Measurements from ENCODE around the gene NBAS. TPM values are rescaled to one million over a fixed set of nuclear protein-coding genes. Genes with fewer than 3 reads are reported as not detected.

NBAS gene
- total RNA-seq, 1 experiment from 2014 or later: 46.7 TPM

DNA sequence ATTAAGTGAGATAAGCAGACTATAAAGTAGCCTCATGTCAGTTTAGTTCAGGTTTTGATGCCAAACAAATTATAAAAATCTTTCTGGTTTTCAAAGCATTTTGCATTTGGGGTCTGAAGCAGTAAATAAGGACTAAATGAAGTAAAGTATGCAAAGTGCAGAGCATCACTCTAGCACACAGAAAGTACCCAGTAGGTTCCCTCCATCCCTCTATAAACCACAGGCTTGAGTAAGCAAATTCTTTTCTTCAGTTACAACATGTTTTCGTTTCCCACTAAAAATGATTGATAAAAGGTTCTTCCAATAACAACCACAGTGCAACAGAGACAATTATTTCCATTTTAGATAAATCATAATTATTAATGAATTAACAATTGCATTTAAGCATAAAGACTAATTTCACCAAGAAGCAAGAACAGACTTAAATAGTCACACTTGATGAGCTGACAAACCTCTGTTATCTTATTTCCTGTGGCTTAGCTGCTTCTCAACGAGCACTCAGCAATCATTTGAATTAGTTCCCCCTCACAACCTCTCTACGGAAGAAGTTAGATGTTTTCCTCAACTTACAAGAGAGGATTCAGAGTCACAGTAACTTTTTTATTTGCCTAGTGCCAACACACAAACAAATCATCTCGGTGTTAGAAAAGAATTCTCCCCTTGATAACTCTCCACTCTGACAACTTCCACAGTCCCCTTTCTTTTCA lies 249.8 kb downstream of the NBAS start:
- no peak for DNase-seq (ENCODE audit: low read depth)

GRCh38 chr2:15307526-15307925 lies 253.6 kb downstream of the NBAS start:
- DNase-seq (ENCODE audit: low read depth): no peak

- no peak for DNase-seq (ENCODE audit: low read depth)
Observed at GRCh38 chr2:15306706-15307105, 254.4 kb downstream of the NBAS start.

- no peak for DNase-seq (ENCODE audit: low read depth)
Observed at GRCh38 chr2:15303874-15304273, 257.3 kb downstream of the NBAS start.

DNA sequence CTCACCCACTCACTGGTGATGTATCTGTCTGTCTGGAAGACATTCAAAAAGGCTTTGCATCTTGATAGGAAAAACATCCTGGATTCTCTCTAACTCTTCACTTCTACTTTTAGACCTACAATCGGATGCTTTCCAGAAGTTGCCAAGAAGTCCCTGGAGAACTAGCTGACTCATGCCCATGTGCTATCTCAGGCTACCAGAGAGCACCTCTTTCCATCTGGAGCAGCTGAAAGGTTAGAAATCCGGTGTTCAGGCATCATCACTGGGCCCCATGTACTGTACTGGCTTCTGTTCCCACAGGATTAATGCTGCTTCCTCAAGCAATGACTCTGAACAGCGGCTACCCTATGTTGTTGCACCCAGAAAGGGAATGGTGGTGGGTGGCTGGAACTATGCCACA lies 259.0 kb downstream of the NBAS start:
- peak; percentile 30 for DNase-seq (ENCODE audit: low read depth)

DNA sequence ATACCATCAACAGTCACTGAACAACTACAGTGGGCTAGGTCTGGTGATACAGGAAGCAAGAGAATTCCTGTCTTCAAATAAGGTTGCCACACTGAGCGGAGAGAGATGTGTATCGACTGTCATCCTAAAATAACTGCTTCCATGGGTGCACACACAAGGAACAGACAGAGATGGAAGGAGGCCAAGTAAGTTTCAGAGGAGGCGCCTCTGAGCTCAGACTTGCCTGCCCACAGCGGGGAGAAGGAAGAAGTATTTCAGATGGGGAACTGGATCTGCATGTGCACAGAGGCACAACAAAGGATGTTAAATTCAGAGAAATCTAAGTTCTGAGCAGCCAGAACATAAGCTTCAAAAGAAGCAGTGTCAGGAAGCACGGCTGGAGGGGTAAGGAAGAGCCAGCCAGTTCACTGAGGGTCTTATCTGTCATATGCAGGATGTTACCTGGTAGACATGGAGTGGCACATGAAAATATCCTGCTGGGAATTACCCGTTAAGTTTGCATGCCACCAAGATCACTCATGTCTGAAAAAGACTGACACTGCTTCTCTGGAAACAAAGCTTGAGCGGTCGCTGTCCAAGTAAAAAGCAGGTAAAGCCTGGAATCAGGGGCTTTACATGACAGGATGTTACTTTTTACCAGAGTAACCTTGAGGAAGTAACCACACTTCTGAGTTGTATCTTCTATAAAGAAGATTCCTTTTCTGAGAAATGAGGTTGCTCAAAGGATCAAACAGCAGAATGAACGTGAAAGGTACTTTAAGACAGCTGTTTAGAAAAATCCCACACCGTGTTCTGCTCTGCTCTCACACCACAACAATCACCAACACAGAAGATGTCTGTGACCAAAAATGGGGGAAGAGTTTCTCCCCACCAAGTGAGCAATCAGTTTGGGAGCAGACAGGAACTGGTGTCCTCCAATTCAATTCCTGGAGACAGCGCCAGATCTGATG lies 260.2 kb downstream of the NBAS start:
- DNase-seq (ENCODE audit: low read depth): no peak

DNA sequence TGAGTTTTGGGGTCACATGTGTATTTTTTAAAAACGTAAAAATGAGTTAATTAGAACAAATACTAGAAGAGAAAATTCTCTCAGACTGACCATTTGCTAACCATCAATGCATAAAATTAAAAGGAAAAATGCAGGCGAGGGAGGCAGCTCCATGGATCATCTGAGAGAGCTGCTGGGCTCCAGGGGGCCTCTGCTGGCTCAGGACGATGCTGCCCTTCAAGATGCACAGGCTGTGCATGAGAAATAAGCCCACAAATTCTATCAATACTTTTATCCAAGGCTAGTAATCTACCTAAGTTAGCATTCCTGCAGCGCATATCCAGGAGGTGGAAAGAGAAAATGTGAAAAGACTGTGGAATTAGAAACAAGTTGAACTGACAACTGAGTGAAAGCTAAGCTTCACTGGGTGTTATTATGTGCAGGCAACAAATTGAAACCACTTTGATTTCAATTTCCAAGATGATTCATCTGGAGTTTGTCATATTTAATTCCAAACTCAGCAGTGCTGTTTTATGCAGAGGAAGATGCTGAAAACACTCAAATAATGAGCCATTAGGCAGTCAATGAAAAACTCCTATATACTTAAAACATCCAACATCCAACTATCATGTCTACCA lies 261.1 kb downstream of the NBAS start:
- DNase-seq (ENCODE audit: low read depth): no peak

DNA sequence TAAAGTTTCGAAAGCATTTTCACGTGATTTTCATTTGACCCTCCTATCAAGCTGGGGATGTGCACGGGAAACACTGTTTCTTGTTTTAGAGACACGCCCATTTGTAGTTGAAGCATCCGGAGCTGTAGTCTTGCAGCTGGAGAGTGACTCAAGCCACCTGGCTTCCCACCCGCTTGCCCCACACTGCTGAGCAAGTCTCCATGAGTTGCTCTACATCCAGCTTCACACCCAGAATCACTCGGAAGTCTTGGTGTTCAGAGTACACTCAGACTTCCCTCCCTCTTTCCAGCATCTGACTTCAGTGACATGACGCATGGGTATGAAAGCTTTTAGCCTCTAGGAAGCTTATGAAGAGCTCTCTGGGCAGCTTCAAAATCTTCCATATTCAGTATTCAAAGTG lies 262.4 kb downstream of the NBAS start:
- peak; percentile 76 for DNase-seq (ENCODE audit: low read depth)

DNA sequence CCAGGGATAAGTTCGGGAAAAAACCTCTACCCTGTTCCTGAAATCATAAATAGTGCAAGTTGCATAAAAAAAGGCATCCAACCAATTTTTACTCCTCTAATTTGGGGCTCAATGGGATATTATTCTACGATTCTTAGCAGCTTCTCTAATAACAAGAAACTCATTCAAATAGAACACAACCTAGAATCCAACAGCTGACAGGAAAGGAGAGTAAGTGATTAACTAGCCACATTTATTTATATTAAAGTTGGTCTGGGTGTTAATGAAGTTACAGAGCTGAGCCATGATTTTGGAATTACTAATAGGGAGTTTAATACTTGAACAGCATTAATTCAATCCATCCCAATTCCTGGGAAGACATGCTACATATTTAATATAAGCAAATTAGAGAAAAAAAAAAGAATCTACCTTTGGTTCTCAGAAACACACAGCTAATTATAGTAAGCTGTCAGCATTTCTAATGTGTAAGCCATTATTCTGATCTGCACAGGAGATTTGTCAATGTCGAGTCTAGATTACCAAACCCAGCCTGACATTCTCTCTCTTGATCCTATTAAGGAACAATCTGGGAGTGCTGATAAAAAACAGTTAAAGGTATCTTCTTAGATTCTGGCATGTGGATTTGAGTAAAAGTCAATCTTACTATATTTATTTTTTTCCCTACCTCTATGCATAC lies 267.7 kb downstream of the NBAS start:
- DNase-seq (ENCODE audit: low read depth): no peak

- DNase-seq (ENCODE audit: low read depth): no peak
Observed at GRCh38 chr2:15287447-15288184, 273.5 kb downstream of the NBAS start.

DNA sequence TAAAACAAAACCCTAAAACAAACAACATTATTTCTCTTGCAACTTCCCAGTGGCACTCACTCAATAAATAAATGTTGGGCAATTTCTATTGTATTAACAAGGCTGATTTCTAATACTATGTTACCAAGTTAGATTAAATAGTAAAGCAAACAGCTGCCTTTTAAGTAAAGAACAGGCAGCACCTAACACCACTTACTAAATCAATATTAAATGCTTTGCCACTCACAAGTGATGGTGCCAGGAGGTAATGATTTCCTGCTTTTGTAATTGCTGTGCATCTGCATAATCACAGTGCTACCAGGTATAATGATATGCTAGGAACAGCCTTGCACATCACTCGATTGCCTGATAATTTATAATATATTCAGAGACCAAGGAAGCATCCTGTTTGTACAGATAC lies 276.5 kb downstream of the NBAS start:
- DNase-seq (ENCODE audit: low read depth): no peak

DNA sequence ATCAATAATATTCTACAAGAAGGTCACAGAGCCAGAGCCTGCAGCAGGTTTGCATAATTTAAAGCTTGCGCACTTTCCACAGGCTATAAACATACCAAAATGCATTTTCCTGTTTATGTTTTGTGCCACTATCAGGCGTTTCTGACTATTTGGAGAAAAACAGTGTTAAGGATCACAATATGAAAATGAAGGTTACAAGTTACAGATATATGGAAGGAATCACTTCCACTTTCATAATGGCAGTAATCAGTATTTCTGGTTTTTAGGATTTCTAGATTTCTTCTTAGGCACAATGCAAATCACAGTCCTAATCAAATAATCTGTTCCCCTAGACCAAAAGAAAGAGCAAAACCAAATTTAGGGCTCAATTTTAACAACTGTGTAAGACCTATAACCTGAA lies 279.5 kb downstream of the NBAS start:
- no peak for DNase-seq (ENCODE audit: low read depth)

GRCh38 chr2:15279201-15279876 lies 281.8 kb downstream of the NBAS start:
- DNase-seq (ENCODE audit: low read depth): no peak

GRCh38 chr2:15278296-15278695 lies 282.8 kb downstream of the NBAS start:
- no peak for DNase-seq (ENCODE audit: low read depth)

DNA sequence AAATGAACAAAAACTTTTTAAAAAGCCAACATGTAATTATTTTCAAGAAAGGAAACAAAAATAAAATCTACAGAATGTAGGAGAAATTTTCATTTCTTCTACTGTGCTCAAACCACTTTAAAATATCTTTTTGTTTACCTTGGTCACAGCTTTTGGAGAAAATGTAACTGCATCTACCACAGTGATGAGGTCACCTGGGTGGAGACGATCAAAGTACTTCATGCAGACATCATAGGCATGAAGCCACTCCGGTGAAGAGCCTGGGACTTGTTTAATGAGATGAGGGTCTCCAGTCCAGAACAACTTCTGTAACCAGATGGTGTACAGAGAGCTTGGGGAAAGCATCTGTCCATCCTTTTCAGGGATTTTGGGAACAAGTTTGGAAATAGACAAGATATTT lies 285.8 kb downstream of the NBAS start:
- DNase-seq (ENCODE audit: low read depth): no peak

GRCh38 chr2:15273452-15273851 lies 287.7 kb downstream of the NBAS start:
- DNase-seq (ENCODE audit: low read depth): no peak

GRCh38 chr2:15272942-15273341 lies 288.2 kb downstream of the NBAS start:
- no peak for DNase-seq (ENCODE audit: low read depth)

- DNase-seq (ENCODE audit: low read depth): no peak
Observed at GRCh38 chr2:15271941-15272542, 289.1 kb downstream of the NBAS start.

- no peak for DNase-seq (ENCODE audit: low read depth)
Observed at GRCh38 chr2:15271276-15271675, 289.9 kb downstream of the NBAS start.

GRCh38 chr2:15269043-15269442 lies 292.1 kb downstream of the NBAS start:
- DNase-seq (ENCODE audit: low read depth): no peak

Data from RPMI7951 (cell line).